H1 (cell line): Measurements from ENCODE around the gene CAMP. TPM values are rescaled to one million over a fixed set of nuclear protein-coding genes. Genes with fewer than 3 reads are reported as not detected.

Experiments
- ATF3 ChIP-seq: IDR thresholded peaks from 2 replicates; pipeline ENCODE4 v1.6.1; 2011; ENCODE audit warnings: low read depth, mild to moderate bottlenecking, low read length; ENCODE audit not compliant: insufficient read depth
- CBX5 ChIP-seq: fragments of 300-800, 300-1000 bp; sonication (generic); IDR thresholded peaks from 2 replicates; pipeline ENCODE4 v1.7.1; 2016; ENCODE audit warnings: antibody characterized with exemption, low read length, low read depth
- CEBPB ChIP-seq: IDR thresholded peaks from 2 replicates; pipeline ENCODE4 v1.6.1; 2012; ENCODE audit warnings: low read depth, low read length
- FOSL1 ChIP-seq: IDR thresholded peaks from 2 replicates; pipeline ENCODE4 v1.6.1; 2011; ENCODE audit warnings: mild to moderate bottlenecking, low read depth, low read length, moderate library complexity; ENCODE audit not compliant: insufficient read depth
- HDAC6 ChIP-seq: IDR thresholded peaks from one replicate; pipeline ENCODE4 v1.7.1; 2012; ENCODE audit warnings: low read depth, mild to moderate bottlenecking, inconsistent platforms, low read length, moderate library complexity
- NANOG ChIP-seq: IDR thresholded peaks from 2 replicates; pipeline ENCODE4 v1.6.1; 2011; ENCODE audit warnings: low read length, low read depth, mild to moderate bottlenecking, inconsistent platforms; ENCODE audit not compliant: insufficient read depth, poor library complexity, severe bottlenecking
- RXRA ChIP-seq: IDR thresholded peaks from 2 replicates; pipeline ENCODE4 v1.6.1; 2011; ENCODE audit warnings: low read depth, mild to moderate bottlenecking, low read length, moderate library complexity; ENCODE audit not compliant: insufficient read depth
- SIX5 ChIP-seq: IDR thresholded peaks from 2 replicates; pipeline ENCODE4 v1.6.1; 2011; ENCODE audit warnings: mild to moderate bottlenecking, low read depth, low read length
- TAF7 ChIP-seq: optimal IDR thresholded peaks from 2 replicates; pipeline ENCODE3; 2011; ENCODE audit warnings: low read depth, mild to moderate bottlenecking, inconsistent platforms, low read length, moderate library complexity, borderline replicate concordance
- polyA plus RNA-seq, 7 experiments: library from polyadenylated mRNA; depleted of rRNA in 3 of 7; stranded (reverse) in 5 of 7; unstranded in 2 of 7; fragments of >200 nt in 5 of 7; fragments of 200-250 nt in 2 of 7; gene quantifications; 1 replicate in 5 of 7; 2 replicates in 1 of 7; 4 replicates in 1 of 7; pipeline versions ENCODE4 v1.2.1 to v1.2.3, GENCODE V29; 2011 to 2013; ENCODE audit warnings: missing spikeins in 2 of 7, mixed read lengths in 2 of 7
- total RNA-seq: library from RNA; stranded (reverse); fragmentation: NEBNext Ultra II Directional; extraction: Animal tissue kit (Norgen Biotek cat#: 25700); gene quantifications from 2 replicates; pipeline ENCODE4 v1.2.1, GENCODE V29; 2021

Gene CAMP
- total and polyA plus RNA-seq, 2 of the 8 experiments (the other 6 are each of a cell fraction or from before 2014, with no cell fraction given) = not detected

GRCh38 chr3:48186631-48187300, 36.5 kb upstream of the CAMP start (continued):
- TF ChIP-seq TAF7 (no peak), SIX5 (no peak), NANOG (no peak), FOSL1 (no peak), ATF3 (no peak), CBX5 (no peak), CEBPB (no peak), HDAC6 (no peak), RXRA (no peak)
